Liver (tissue), 3 donors: ENCODE measurements around the gene HLCS.
"Not testable (repeated sequence)": the region's sequence is repeated elsewhere in the genome, so short reads cannot be mapped to it uniquely, and the experiment has no call there.

Experiments
- CTCF ChIP-seq: fragments of 150-350 bp; IDR thresholded peaks from 2 replicates; pipeline ENCODE4 v1.5.1; 2017; ENCODE audit warnings: improper control_type of control experiment, low read depth, low read length; ENCODE audit not compliant: missing input control
- EGR1 ChIP-seq, 2 donors: IDR thresholded peaks; 2 replicates each; pipeline ENCODE4 v1.6.1; 2016 to 2018; ENCODE audit warnings: antibody characterized with exemption in 2 of 2, low read depth in 2 of 2
- HNF4A ChIP-seq, 2 donors: conservative IDR thresholded peaks; 2 replicates each; pipeline ENCODE4 v1.6.1; 2016; ENCODE audit warnings: antibody characterized with exemption in 2 of 2, mild to moderate bottlenecking in 2 of 2
- donor health status: healthy.
- donor health status: healthy.

- not testable (repeated sequence) for TF ChIP-seq HNF4A (conservative IDR thresholded peaks at IDR 0.05); CTCF; EGR1 (IDR thresholded peaks at IDR 0.05; ENCODE audit: low read depth in 2 of 2)
Observed at GRCh38 chr21:36995285-36995684, 28.8 kb upstream of the HLCS start.
